Calu3 (cell line): ENCODE results near the gene VASP. TPM values are rescaled to one million over a fixed set of nuclear protein-coding genes. Genes with fewer than 3 reads are reported as not detected.
A peak's percentile ranks its signal among the peaks of the same experiment; 100 is the strongest.

Source experiments
- BruUV-seq: library from RNA; stranded (reverse); fragments of 400-500 nt; replicated peaks from 2 replicates; lab custom pipeline; 2021; lab: Mats Ljungman, UMichigan
- CTCF ChIA-PET: fragments of 300-600 bp; sonication (Branson Sonifier 250); formaldehyde crosslinking; loops from one replicate; lab custom pipeline; 2022; ENCODE audit warnings: antibody characterized with exemption; lab: Charles Lee
- DNase-seq: peaks from one replicate; pipeline ENCODE4 v3.0.0; 2022
- H3K27ac Mint-ChIP-seq: one replicate; pipeline ENCODE4 v1.8.0; 2022; ENCODE audit warnings: mixed read lengths; ENCODE audit not compliant: unreplicated experiment
- H3K27me3 Mint-ChIP-seq: one replicate; pipeline ENCODE4 v1.8.0; 2022; ENCODE audit warnings: mixed read lengths; ENCODE audit not compliant: unreplicated experiment
- H3K36me3 Mint-ChIP-seq: one replicate; pipeline ENCODE4 v1.8.0; 2022; ENCODE audit warnings: mild to moderate bottlenecking, moderate library complexity, mixed read lengths; ENCODE audit not compliant: insufficient read depth, unreplicated experiment
- H3K4me1 Mint-ChIP-seq: one replicate; pipeline ENCODE4 v1.8.0; 2022; ENCODE audit warnings: mild to moderate bottlenecking, low read depth, mixed read lengths; ENCODE audit not compliant: unreplicated experiment
- H3K4me3 Mint-ChIP-seq: one replicate; pipeline ENCODE4 v1.8.0; 2022; ENCODE audit warnings: mild to moderate bottlenecking, low read depth, moderate library complexity, mixed read lengths; ENCODE audit not compliant: unreplicated experiment
- H3K9me3 Mint-ChIP-seq: one replicate; pipeline ENCODE4 v1.8.0; 2022; ENCODE audit warnings: low read depth, mixed read lengths; ENCODE audit not compliant: unreplicated experiment
- intact Hi-C: fragments of 100-400 bp; cut with micrococcal nuclease; formaldehyde crosslinking; loops from one replicate; pipeline ENCODE4 v1.10.0; 2022; ENCODE audit not compliant: unreplicated experiment
- total RNA-seq: library from RNA; stranded (reverse); gene quantifications from 2 replicates; pipeline ENCODE4 v1.2.3, GENCODE V29; 2022
- TF ChIP-seq, protein P1 (sequence below): fragments of 200-600 bp; IDR thresholded peaks from one replicate; pipeline ENCODE4 v1.8.0; 2022; ENCODE audit warnings: antibody characterized with exemption; ENCODE audit not compliant: unreplicated experiment

Gene VASP
- total RNA-seq, 1 experiment from 2014 or later = 194 TPM

DNA sequence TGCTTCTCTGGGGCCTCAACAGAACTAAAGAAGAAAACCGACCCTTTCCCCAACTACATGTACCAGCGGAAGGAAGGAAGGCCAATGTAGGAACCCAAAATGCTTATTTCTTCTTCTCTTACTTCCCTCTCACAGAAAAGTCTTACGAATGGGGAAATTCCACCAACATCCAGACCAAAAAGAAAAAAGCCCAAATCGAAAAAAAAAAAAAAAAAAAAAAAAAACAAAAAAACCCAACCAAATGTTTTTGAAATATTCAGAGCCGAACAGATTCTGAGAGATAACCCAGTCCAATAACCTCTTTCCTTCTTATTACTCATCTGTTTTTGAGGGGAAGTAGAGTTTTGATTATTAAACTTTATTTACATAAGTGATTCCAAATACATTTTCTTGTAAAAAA lies 5.2 kb upstream of the VASP start:
- CTCF ChIA-PET = no interaction called here
- TF ChIP-seq, protein P1, sequence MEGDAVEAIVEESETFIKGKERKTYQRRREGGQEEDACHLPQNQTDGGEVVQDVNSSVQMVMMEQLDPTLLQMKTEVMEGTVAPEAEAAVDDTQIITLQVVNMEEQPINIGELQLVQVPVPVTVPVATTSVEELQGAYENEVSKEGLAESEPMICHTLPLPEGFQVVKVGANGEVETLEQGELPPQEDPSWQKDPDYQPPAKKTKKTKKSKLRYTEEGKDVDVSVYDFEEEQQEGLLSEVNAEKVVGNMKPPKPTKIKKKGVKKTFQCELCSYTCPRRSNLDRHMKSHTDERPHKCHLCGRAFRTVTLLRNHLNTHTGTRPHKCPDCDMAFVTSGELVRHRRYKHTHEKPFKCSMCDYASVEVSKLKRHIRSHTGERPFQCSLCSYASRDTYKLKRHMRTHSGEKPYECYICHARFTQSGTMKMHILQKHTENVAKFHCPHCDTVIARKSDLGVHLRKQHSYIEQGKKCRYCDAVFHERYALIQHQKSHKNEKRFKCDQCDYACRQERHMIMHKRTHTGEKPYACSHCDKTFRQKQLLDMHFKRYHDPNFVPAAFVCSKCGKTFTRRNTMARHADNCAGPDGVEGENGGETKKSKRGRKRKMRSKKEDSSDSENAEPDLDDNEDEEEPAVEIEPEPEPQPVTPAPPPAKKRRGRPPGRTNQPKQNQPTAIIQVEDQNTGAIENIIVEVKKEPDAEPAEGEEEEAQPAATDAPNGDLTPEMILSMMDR = no peak
- H3K27ac Mint-ChIP-seq = no peak overlapping the region
- intact Hi-C loops = no loop called here
- no peaks in the 10 kb centered on the region for H3K9me3 Mint-ChIP-seq
- peaks cover 25% of the 10 kb centered on the region for H3K4me1 Mint-ChIP-seq
- H3K27me3 Mint-ChIP-seq = peaks cover 6% of the 10 kb centered on the region
- peaks cover 34% of the 10 kb centered on the region for H3K36me3 Mint-ChIP-seq
- DNase-seq = no peak
- no TSS peak for BruUV-seq
- H3K4me3 Mint-ChIP-seq = no peak overlapping the region

DNA sequence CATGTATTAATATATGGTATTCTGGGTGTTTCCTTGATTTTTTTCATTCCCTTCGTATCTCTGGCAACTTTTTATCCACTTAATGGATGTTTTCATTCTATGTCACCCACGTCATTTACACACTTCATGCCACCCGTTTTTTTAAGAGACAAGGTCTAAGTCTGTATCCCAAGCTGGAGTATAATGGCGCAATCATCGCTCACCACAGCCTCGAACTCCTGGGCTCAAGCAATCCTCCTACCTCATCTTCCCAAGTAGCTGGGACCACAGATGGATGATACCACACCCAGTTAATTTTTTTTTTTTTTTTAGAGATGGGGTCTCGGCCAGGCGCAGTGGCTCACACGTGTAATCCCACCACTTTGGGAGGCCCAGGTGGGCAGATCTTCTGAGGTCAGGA lies 3.4 kb upstream of the VASP start:
- Mint-ChIP-seq H3K27ac (no peak overlapping the region), H3K9me3 (no peaks in the 10 kb centered on the region), H3K4me1 (peaks cover 21% of the 10 kb centered on the region), H3K27me3 (no peaks in the 10 kb centered on the region), H3K4me3 (no peak overlapping the region), H3K36me3 (peaks cover 48% of the 10 kb centered on the region)
- TF ChIP-seq, protein P1 = no peak
- DNase-seq = no peak
- CTCF ChIA-PET = interaction anchor here (0.7 to 1.6 kb wide), 2 partner anchors 18 to 138 kb away, joined by 3 to 4 read pairs; no protein-coding TSS in a partner anchor
- BruUV-seq = no TSS peak
- intact Hi-C loops = no loop called here

DNA sequence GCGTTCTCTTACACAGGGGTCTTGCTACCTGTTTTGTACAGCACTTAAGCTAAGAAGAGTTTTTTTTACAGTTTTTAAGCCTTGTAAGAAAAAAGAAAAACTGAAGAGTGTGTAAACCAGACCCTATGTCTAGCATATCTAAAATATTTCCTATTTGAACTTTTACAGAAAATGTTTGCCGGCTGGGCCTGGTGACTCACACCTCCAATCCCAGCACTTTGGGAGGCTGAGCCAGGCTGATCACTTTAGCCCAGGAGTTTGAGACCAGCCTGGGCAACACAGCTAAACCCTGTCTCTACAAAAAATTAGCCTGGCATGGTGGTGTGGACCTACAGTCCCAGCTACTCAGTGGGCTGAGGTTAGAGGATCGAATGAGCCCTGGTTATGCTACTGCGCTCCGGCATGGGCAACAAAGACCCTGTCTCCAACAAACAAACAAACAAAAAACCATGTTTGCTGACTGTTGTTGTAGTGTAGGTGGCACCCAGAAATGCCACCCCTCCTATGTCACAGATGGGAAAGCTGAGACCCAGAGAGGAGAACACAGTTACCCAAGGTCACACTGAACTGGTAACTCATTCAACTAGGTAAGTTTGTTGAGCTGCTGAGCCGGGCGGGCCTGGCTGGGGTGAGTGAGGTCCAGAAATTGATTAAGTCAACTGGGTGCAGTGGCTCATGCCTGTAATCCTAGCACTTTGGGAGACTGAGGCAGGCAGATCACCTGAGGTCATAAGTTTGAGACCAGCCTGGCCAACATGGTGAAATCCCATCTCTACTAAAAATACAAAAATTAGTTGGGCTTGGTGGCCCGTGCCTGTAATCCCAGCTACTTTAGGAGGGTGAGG lies 1.9 kb upstream of the VASP start:
- TF ChIP-seq, protein P1 = no peak
- no TSS peak for BruUV-seq
- H3K4me3 Mint-ChIP-seq = peak overlapping the region; percentile 84
- no peaks in the 10 kb centered on the region for H3K27me3 Mint-ChIP-seq
- DNase-seq = no peak
- peaks cover 63% of the 10 kb centered on the region for H3K36me3 Mint-ChIP-seq
- CTCF ChIA-PET = interaction anchor here (0.6 to 1.6 kb wide), 7 partner anchors 20 to 475 kb away, joined by 3 to 9 read pairs (median 4); no protein-coding TSS in a partner anchor
- intact Hi-C loops = loop anchor here (5.0 kb wide), 1 partner anchor 137 kb away; no protein-coding TSS in a partner anchor
- no peaks in the 10 kb centered on the region for H3K9me3 Mint-ChIP-seq
- peak overlapping the region; percentile 98 for H3K27ac Mint-ChIP-seq
- peaks cover 23% of the 10 kb centered on the region for H3K4me1 Mint-ChIP-seq

DNA sequence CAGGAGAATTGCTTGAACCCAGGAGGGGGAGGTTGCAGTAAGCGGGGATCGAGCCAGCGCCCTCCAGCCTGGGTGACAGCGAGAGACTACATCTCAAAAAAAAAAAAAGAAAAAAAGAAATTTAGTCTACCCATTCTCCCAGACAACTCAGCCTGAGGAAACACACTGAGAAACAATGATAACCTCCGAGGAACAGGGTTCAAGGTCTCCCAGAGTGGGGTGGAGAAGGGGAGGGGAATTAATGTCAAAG lies 1.4 kb upstream of the VASP start:
- TF ChIP-seq, protein P1 = no peak
- peaks cover 68% of the 10 kb centered on the region for H3K36me3 Mint-ChIP-seq
- intact Hi-C loops = loop anchor here (5.0 kb wide), 1 partner anchor 136 kb away; no protein-coding TSS in a partner anchor
- H3K27me3 Mint-ChIP-seq = no peaks in the 10 kb centered on the region
- no peak for DNase-seq
- CTCF ChIA-PET = interaction anchor here (0.6 to 1.1 kb wide), 5 partner anchors 27 to 474 kb away, joined by 3 to 9 read pairs (median 3); no protein-coding TSS in a partner anchor
- H3K4me3 Mint-ChIP-seq = peak overlapping the region; percentile 84
- no peaks in the 10 kb centered on the region for H3K9me3 Mint-ChIP-seq
- H3K4me1 Mint-ChIP-seq = peaks cover 28% of the 10 kb centered on the region
- H3K27ac Mint-ChIP-seq = peak overlapping the region; percentile 98
- TSS peak; percentile 69 for BruUV-seq
